ENCODE results near the gene BEAN1.

GRCh38 chr16:66467611-66468010, 40.5 kb downstream of the BEAN1 start:
- TF ChIP-seq EP300 (IDR thresholded peaks at IDR 0.05) (no peak), CTCF (IDR thresholded peaks at IDR 0.05) (no peak)

All from suprapubic skin (tissue), 3 donors.